Epithelial cell of proximal tubule (primary cell): ENCODE data around the gene EGFL6. TPM values are rescaled to one million over a fixed set of nuclear protein-coding genes. Genes with fewer than 3 reads are reported as not detected.
"Not testable (repeated sequence)": the region's sequence is repeated elsewhere in the genome, so short reads cannot be mapped to it uniquely, and the experiment has no call there.

Experiments
- DNase-seq: peaks from one replicate; pipeline ENCODE4 v3.0.0-alpha.2; 2011; ENCODE audit warnings: low read depth
- H3K4me3 ChIP-seq: 2 replicates; pipeline ENCODE4 v1.5.1; 2011; ENCODE audit warnings: low read depth, mild to moderate bottlenecking, low read length
- CTCF ChIP-seq: conservative IDR thresholded peaks from 2 replicates; pipeline ENCODE4 v1.5.1; 2012; ENCODE audit warnings: low read depth, mild to moderate bottlenecking, low read length
- total RNA-seq: library from RNA; depleted of rRNA; stranded (reverse); fragments of >200 nt; gene quantifications from 2 replicates; pipeline ENCODE4 v1.2.3, GENCODE V29; 2015

The EGFL6 gene
- total RNA-seq, 1 donor from 2014 or later: not detected

GRCh38 chrX:13607331-13607995 is 38.1 kb downstream of the EGFL6 start:
- H3K4me3 ChIP-seq: no peak overlapping the region
- no peak for DNase-seq
- no peak for TF ChIP-seq CTCF

DNA sequence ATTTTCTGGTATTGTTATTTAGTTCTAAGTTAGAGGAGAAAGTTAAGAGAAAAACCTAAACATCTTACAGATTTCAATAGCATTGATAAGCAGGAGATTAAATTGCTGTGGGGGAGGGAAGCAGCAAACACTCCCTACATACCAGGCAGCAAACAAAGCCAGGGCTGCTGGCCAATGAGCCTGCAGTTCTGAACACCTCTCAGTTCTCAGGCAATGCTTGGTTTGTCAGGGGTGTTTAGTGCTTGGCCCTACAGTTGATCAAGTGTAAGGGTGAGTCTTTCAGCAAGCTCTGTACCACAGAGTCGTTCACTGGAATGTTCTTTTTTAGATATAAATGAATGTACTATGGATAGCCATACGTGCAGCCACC is 38.6 kb downstream of the EGFL6 start:
- DNase-seq: no peak
- H3K4me3 ChIP-seq: no peak overlapping the region
- TF ChIP-seq CTCF: no peak

- H3K4me3 ChIP-seq: no peak overlapping the region
- no peak for DNase-seq
- no peak for TF ChIP-seq CTCF
Observed at GRCh38 chrX:13614154-13614553, 44.8 kb downstream of the EGFL6 start.

- no peak for DNase-seq
- no peak for TF ChIP-seq CTCF
Observed at GRCh38 chrX:13620207-13620606, 50.8 kb downstream of the EGFL6 start.

GRCh38 chrX:13622401-13622964 is 53.1 kb downstream of the EGFL6 start:
- DNase-seq: no peak
- no peak overlapping the region for H3K4me3 ChIP-seq
- no peak for TF ChIP-seq CTCF

More at GRCh38 chrX:13620207-13620606, 50.8 kb downstream of the EGFL6 start:
- H3K4me3 ChIP-seq: no peak overlapping the region

DNA sequence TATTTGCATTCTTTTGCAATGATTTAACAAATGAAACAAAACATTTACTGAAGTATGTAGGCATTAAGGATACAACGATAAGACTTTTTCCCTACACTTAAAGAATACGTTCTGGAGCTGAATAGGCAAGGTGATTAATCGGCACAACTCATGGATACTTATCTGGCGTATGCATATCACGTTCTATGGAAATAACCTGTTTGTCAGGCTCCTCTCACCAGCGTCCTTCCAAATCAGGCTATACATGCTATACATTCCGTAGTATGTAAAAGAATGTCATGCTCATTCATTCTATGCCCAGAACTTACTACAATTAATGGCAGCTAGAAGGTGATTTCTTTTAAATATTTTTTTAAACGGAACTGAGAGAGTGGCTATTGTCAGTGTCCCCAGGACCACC is 57.9 kb downstream of the EGFL6 start:
- no peak overlapping the region for H3K4me3 ChIP-seq
- TF ChIP-seq CTCF: no peak
- no peak for DNase-seq

- not testable (repeated sequence) for DNase-seq
Observed at GRCh38 chrX:13637224-13637623, 67.8 kb downstream of the EGFL6 start.

More at GRCh38 chrX:13637224-13637623, 67.8 kb downstream of the EGFL6 start:
- not testable (repeated sequence) for H3K4me3 ChIP-seq
